ENCODE data around the gene EFCAB5.
"Not testable (repeated sequence)": the region's sequence is repeated elsewhere in the genome, so short reads cannot be mapped to it uniquely, and the experiment has no call there.

The EFCAB5 gene

DNA sequence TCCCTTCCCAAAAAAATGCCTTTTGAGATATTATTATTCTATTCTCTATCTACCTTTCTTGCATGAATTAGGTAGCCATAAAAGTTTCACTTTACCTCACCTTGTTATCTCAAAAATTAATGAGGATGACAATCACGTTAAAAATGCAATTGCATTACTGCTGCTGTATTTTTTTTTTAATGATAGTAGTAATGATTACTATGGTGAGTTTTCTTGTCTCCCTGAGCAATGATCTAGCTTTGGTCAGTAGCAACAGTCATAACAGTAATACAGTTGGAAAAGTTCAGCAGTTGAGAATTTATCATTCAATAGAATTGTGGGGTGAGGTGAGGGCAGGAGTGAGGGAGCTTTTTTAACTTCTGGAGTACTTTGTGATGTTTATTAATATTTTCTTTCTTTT, at the start of gene EFCAB5:
TSS of gene EFCAB5 (plus strand) at position 301 of the 400 bp plus-strand sequence. CDS start 163 bp downstream, outside the sequence.
- Mint-ChIP-seq H3K36me3 (ENCODE audit: low read depth) (no peaks in the 10 kb centered on the region), H3K9me3 (no peaks in the 10 kb centered on the region), H3K27me3 (ENCODE audit: low read depth) (no peaks in the 10 kb centered on the region), H3K4me1 (ENCODE audit: low read depth) (peaks cover 8% of the 10 kb centered on the region), H3K27ac (no peak within 1 kb of the TSS), H3K4me3 (no peak within 1 kb of the TSS)

- Mint-ChIP-seq H3K4me1 (ENCODE audit: low read depth) (peaks cover 14% of the 10 kb centered on the region), H3K27me3 (ENCODE audit: low read depth) (no peaks in the 10 kb centered on the region), H3K9me3 (peaks cover 5% of the 10 kb centered on the region), H3K36me3 (ENCODE audit: low read depth) (peaks cover 19% of the 10 kb centered on the region), H3K27ac (no peak overlapping the region), H3K4me3 (no peak overlapping the region)
Observed at GRCh38 chr17:29892201-29892600, 49.2 kb upstream of the EFCAB5 start.

DNA sequence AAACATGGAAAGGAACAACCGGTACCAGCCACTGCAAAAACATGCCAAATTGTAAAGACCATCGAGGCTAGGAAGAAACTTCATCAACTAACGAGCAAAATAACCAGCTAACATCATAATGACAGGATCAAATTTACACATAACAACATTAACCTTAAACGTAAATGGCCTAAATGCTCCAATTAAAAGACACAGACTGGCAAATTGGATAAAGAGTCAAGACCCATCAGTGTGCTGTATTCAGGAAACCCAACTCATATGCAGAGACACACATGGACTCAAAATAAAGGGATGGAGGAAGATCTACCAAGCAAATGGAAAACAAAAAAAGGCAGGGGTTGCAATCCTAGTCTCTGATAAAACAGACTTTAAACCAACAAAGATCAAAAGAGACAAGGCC, 44.3 kb upstream of the EFCAB5 start:
- H3K27ac Mint-ChIP-seq; H3K4me3 Mint-ChIP-seq; H3K36me3 Mint-ChIP-seq (ENCODE audit: low read depth); H3K27me3 Mint-ChIP-seq (ENCODE audit: low read depth); H3K9me3 Mint-ChIP-seq: not testable (repeated sequence)
- H3K4me1 Mint-ChIP-seq (ENCODE audit: low read depth), result peaks cover 19% of the 10 kb centered on the region

- peaks cover 11% of the 10 kb centered on the region for H3K36me3 Mint-ChIP-seq (ENCODE audit: low read depth)
- H3K4me3 Mint-ChIP-seq, result no peak overlapping the region
- peaks cover 15% of the 10 kb centered on the region for H3K9me3 Mint-ChIP-seq
- peaks cover 11% of the 10 kb centered on the region for H3K4me1 Mint-ChIP-seq (ENCODE audit: low read depth)
- H3K27ac Mint-ChIP-seq, result no peak overlapping the region
- no peaks in the 10 kb centered on the region for H3K27me3 Mint-ChIP-seq (ENCODE audit: low read depth)
Observed at GRCh38 chr17:29903471-29903870, 38.0 kb upstream of the EFCAB5 start.

- peaks cover 13% of the 10 kb centered on the region for H3K36me3 Mint-ChIP-seq (ENCODE audit: low read depth)
- peaks cover 12% of the 10 kb centered on the region for H3K4me1 Mint-ChIP-seq (ENCODE audit: low read depth)
- H3K4me3 Mint-ChIP-seq, result no peak overlapping the region
- peaks cover 15% of the 10 kb centered on the region for H3K9me3 Mint-ChIP-seq
- H3K27me3 Mint-ChIP-seq (ENCODE audit: low read depth), result no peaks in the 10 kb centered on the region
- H3K27ac Mint-ChIP-seq, result no peak overlapping the region
Observed at GRCh38 chr17:29905086-29905878, 36.2 kb upstream of the EFCAB5 start.

- Mint-ChIP-seq H3K27me3 (ENCODE audit: low read depth) (no peaks in the 10 kb centered on the region), H3K27ac (no peak overlapping the region), H3K36me3 (ENCODE audit: low read depth) (peaks cover 13% of the 10 kb centered on the region), H3K4me3 (no peak overlapping the region), H3K9me3 (peaks cover 15% of the 10 kb centered on the region), H3K4me1 (ENCODE audit: low read depth) (peaks cover 12% of the 10 kb centered on the region)
Observed at GRCh38 chr17:29905879-29906167, 35.6 kb upstream of the EFCAB5 start.

GRCh38 chr17:29906969-29907368, 34.5 kb upstream of the EFCAB5 start:
- Mint-ChIP-seq H3K4me1 (ENCODE audit: low read depth) (peaks cover 11% of the 10 kb centered on the region), H3K36me3 (ENCODE audit: low read depth) (peaks cover 13% of the 10 kb centered on the region)

DNA sequence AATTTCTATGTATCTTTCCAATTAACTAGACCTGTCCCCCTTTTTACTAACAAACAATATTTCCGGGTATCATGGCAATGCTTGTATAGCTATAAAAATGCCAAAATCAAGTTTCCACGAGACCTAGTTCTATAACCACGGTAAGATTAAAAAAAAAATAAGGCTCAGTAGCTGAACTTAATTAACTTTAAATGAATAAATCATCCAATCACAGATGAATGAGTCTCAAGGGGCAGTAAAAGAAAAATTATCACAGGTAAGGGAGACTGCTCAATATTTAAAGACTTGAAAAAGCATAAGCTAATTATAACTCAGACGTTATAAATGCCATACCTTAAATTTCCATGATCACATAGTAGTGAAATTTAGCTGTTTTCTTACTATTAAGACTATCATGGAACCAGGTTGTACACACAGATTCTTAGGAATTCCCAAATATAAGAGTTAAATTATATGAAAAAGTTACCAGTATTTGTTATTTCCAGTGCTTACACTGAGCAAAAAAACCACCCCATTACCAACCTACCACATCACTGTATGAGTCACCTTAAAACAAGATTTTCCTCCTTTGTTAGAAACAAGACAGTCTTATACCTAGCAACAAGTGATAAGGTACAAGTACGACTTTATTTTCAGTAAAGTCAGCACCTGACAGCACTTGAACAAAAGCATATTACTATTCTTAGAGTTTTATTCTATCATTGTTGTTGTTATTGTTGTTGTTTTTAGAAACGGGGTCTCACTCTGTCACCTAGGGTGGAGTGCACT, 32.0 kb upstream of the EFCAB5 start:
- Mint-ChIP-seq H3K4me3 (no peak overlapping the region), H3K9me3 (peaks cover 15% of the 10 kb centered on the region), H3K27me3 (ENCODE audit: low read depth) (no peaks in the 10 kb centered on the region), H3K4me1 (ENCODE audit: low read depth) (peaks cover 9% of the 10 kb centered on the region), H3K36me3 (ENCODE audit: low read depth) (peaks cover 13% of the 10 kb centered on the region), H3K27ac (no peak overlapping the region)

More at GRCh38 chr17:29906969-29907368, 34.5 kb upstream of the EFCAB5 start:
- Mint-ChIP-seq H3K9me3 (peaks cover 15% of the 10 kb centered on the region), H3K27ac (no peak overlapping the region), H3K27me3 (ENCODE audit: low read depth) (no peaks in the 10 kb centered on the region), H3K4me3 (no peak overlapping the region)

- Mint-ChIP-seq H3K27me3 (ENCODE audit: low read depth) (no peaks in the 10 kb centered on the region), H3K27ac (no peak overlapping the region), H3K9me3 (peaks cover 7% of the 10 kb centered on the region), H3K4me1 (ENCODE audit: low read depth) (peaks cover 12% of the 10 kb centered on the region), H3K36me3 (ENCODE audit: low read depth) (peaks cover 7% of the 10 kb centered on the region), H3K4me3 (no peak overlapping the region)
Observed at GRCh38 chr17:29911641-29912177, 29.7 kb upstream of the EFCAB5 start.

DNA sequence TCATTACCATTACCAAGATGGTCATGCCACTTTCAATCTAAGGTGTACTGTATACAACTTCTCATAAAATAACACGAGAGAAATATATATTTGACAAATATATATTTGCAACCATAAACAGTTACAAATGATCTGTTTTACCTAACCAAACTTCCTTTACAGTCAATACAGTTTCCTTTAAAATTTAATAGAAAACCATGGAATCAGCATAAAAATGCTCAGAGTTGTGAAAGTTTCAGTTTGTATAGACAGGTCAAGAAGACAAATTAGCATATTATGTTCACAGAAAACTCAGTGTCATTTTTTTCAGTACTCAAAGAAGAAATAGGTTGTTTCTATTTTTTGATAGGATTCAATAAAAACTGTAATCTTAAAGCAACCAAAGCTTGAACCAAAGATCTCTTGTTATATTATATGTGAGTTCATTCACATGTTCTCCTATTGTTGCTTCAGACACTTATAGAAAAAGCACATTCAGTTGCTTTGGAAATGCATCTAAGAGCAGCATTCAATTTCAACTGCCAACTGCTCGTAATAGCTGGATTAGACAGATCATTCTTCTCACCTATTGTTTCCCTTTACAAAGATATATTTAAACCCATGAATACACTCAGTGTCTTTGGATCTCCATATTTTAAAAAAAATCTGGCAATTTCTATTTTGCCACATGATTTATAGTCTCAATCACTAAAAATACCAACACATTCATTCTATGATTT, 26.5 kb upstream of the EFCAB5 start:
- Mint-ChIP-seq H3K36me3 (ENCODE audit: low read depth) (peaks cover 2% of the 10 kb centered on the region), H3K27me3 (ENCODE audit: low read depth) (no peaks in the 10 kb centered on the region), H3K4me3 (no peak overlapping the region), H3K4me1 (ENCODE audit: low read depth) (peaks cover 21% of the 10 kb centered on the region), H3K9me3 (no peaks in the 10 kb centered on the region), H3K27ac (no peak overlapping the region)

DNA sequence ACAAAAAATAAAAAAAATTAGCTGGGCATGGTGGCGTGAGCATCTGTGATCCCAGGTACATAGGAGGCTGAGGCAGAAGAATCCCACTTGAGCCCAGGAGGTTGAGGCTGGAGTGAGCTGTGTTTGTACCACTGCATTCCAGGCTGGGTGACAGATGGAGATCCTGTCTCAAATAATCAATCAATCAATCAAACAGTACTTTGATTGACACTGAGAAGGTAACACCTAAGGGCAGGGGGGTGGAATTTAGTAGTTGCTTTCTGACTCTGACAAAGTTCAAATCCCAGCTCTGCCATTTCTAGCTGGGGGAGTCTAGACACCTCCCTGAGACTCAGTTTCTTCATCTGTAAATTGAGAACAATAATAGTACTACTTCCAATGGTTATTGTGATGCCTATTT, 23.4 kb upstream of the EFCAB5 start:
- H3K27me3 Mint-ChIP-seq (ENCODE audit: low read depth), result no peaks in the 10 kb centered on the region
- H3K4me1 Mint-ChIP-seq (ENCODE audit: low read depth), result peaks cover 19% of the 10 kb centered on the region
- peaks cover 4% of the 10 kb centered on the region for H3K36me3 Mint-ChIP-seq (ENCODE audit: low read depth)
- no peak overlapping the region for H3K27ac Mint-ChIP-seq
- no peak overlapping the region for H3K4me3 Mint-ChIP-seq
- H3K9me3 Mint-ChIP-seq, result no peaks in the 10 kb centered on the region

- Mint-ChIP-seq H3K36me3 (ENCODE audit: low read depth) (peaks cover 4% of the 10 kb centered on the region), H3K4me1 (ENCODE audit: low read depth) (peaks cover 23% of the 10 kb centered on the region), H3K27ac (no peak overlapping the region), H3K9me3 (no peaks in the 10 kb centered on the region), H3K27me3 (ENCODE audit: low read depth) (no peaks in the 10 kb centered on the region), H3K4me3 (no peak overlapping the region)
Observed at GRCh38 chr17:29918922-29919856, 22.2 kb upstream of the EFCAB5 start.

- H3K36me3 Mint-ChIP-seq (ENCODE audit: low read depth), result peaks cover 9% of the 10 kb centered on the region
- H3K9me3 Mint-ChIP-seq, result no peaks in the 10 kb centered on the region
- peaks cover 26% of the 10 kb centered on the region for H3K4me1 Mint-ChIP-seq (ENCODE audit: low read depth)
- H3K27ac Mint-ChIP-seq, result no peak overlapping the region
- H3K27me3 Mint-ChIP-seq (ENCODE audit: low read depth), result no peaks in the 10 kb centered on the region
- H3K4me3 Mint-ChIP-seq, result no peak overlapping the region
Observed at GRCh38 chr17:29924786-29925185, 16.6 kb upstream of the EFCAB5 start.

GRCh38 chr17:29927546-29927945, 13.9 kb upstream of the EFCAB5 start:
- H3K9me3 Mint-ChIP-seq, result no peaks in the 10 kb centered on the region
- peaks cover 28% of the 10 kb centered on the region for H3K4me1 Mint-ChIP-seq (ENCODE audit: low read depth)
- H3K4me3 Mint-ChIP-seq, result peak overlapping the region; percentile 2
- peaks cover 7% of the 10 kb centered on the region for H3K36me3 Mint-ChIP-seq (ENCODE audit: low read depth)
- H3K27ac Mint-ChIP-seq, result no peak overlapping the region
- no peaks in the 10 kb centered on the region for H3K27me3 Mint-ChIP-seq (ENCODE audit: low read depth)

Measured in T-helper 1 cell treated with Interleukin-12 subunit alpha and Interleukin-12 subunit beta and Interleukin-4 antibody, amounts not matched to agents 30 μg/mL and 1 μg/mL, for 36 hours (primary cell).